Right ventricle myocardium inferior (tissue), 1 donor: Measurements from ENCODE around the gene TBX15. TPM values are rescaled to one million over a fixed set of nuclear protein-coding genes. Genes with fewer than 3 reads are reported as not detected.
A peak's percentile ranks its signal among the peaks of the same experiment; 100 is the strongest.

Experiments used
- ATAC-seq: fragments of 200-7000 bp; cut with Tn5 transposase; one replicate; pipeline ENCODE4 v1.9.1; 2020; ENCODE audit warnings: mild to moderate bottlenecking, moderate library complexity
- DNase-seq: peaks from one replicate; pipeline ENCODE4 v3.0.0; 2021; ENCODE audit errors: missing footprints
- intact Hi-C: fragments of 100-400 bp; cut with DNase I; formaldehyde crosslinking; loops from one replicate; pipeline ENCODE4 v1.11.0; 2022
- total RNA-seq: library from RNA; stranded (reverse); fragmentation: NEBNext Ultra II Directional; extraction: Animal tissue kit (Norgen Biotek cat#: 25700); gene quantifications from one replicate; pipeline ENCODE4 v1.2.1, GENCODE V29; 2021
- donor health status: DM: no; HTN: yes; CAD: no; lungs with severe emphysema.

TBX15 gene
- total RNA-seq, 1 donor from 2014 or later: 0.43 TPM

- DNase-seq (no peak), ATAC-seq (no peak)
- intact Hi-C loops: no loop called here
Measured at GRCh38 chr1:118989006-118989815, 1.1 kb upstream of the TBX15 start.

- intact Hi-C loops: no loop called here
- ATAC-seq (peak; percentile 71), DNase-seq (no peak)
Measured at GRCh38 chr1:118987468-118988185, 516 bp downstream of the TBX15 start.

DNA sequence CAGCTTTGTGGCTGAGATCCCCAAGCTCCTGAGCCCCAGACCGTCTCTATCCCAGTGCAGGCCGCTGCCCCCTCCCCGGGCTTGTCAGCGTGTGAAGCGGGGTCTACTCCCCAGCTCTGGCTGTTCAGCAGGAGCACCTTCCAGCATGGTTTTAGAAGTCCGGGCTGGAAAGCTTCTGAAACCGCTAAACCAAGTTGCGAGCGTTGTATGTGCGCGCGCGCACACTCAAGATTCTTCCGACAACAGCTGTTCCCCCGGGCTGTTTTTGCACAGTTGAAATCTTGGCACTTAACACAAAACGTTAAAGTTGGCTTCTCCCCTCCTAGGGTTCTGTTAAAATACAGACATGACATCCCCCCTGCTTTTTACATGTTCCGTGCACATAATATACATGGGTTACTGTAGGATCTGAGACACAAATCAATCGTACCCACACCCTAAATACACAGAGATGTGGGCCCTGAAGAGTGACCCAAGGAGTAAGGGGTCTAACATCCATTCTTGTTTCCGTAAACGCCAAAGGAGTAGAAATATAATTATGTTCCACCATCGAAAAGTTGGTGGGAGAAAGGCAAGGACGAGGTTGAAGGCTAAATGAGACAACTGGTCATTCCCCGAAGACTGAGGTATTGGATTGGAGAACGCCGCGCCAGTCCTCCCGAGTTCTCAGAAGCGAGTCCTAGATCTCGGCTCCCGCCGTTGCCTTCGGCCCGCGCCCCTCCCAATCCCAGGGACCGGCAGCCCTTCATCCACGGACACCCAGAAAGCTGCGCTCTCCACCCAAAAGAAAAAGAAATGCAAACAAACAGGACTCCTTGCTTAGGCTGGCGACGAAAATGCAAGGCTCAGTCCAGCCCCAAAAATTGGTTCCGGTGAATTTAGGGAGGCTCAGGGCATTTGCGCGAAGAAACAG, 1.3 kb downstream of the TBX15 start:
- ATAC-seq: no peak
- intact Hi-C loops: no loop called here
- DNase-seq: no peak

DNA sequence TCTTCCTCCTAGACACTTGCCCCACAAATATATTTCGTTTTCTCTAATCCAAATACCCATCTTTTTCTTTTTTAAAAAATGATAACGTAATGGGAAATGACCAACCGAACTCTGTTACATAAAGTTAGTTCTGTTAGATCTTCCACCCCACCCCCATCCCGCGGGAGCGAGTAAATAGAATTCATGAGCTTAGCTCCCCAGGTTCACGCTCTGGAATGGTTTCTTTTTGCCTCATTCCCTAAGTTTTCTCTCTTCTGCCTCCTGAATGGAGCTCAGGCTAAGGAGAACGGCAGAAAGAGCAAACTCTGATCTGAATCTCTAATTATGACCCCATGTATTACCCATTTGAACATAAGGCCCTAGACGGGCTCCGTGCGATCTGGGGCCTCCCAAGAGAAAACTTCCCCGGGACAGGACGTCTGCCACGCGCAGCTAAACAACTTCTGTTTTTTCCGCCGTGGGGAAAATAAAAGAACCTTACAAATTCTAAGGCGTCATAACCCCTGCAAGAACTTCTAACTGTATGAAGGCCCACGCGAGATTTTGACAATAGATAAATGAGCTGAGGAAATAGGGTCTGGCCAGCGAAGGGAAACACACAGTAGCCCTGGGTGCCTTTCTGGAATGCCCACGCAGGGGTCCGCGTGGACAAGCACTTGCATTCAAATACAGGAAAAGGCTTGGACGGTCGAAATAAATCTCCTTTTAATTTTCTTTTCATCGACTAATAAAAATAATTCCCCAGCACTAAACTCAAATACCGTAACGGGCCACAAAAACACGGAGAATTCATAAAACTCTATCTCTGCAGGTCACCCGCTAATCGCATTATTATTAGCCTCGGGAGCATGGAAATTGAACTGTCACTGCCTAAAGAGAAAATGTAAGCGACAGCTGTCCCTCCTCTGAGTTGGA, 2.2 kb downstream of the TBX15 start:
- DNase-seq (no peak), ATAC-seq (no peak)
- intact Hi-C loops: no loop called here

- ATAC-seq (no peak), DNase-seq (no peak)
- intact Hi-C loops: no loop called here
Measured at GRCh38 chr1:118984722-118985639, 3.2 kb downstream of the TBX15 start.

DNA sequence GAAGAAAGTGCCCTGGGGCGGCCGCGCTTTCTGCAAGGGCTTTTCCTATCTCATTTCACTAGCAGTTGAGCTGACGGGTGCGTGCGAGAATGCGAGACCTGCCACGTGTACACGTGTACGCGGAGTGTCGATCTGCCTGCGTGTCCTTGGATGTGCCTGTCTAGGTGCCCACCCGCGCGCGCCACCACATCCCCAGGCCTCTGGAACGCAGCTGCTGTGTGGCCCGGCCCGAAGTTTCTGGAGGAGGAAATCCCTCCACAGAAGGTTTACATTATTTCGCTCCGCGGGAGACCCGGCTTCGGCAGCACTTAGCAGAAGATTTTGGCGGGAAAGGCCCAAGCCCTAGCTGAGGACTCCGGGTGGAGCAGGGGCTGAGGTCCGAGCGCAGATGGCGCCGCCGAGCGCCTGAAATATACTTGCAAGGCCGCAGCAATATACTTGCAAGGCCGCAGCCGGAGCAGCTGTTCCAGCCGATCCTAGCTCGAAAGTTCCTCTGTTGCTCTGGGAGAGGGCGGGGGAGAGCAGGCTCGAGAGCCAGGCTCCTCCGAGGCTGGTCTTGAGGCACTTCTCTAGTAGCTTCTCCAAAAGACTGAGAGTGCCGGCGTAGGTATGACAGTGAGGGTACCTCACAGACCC, 3.9 kb downstream of the TBX15 start:
- ATAC-seq (peak; percentile 33), DNase-seq (no peak)

DNA sequence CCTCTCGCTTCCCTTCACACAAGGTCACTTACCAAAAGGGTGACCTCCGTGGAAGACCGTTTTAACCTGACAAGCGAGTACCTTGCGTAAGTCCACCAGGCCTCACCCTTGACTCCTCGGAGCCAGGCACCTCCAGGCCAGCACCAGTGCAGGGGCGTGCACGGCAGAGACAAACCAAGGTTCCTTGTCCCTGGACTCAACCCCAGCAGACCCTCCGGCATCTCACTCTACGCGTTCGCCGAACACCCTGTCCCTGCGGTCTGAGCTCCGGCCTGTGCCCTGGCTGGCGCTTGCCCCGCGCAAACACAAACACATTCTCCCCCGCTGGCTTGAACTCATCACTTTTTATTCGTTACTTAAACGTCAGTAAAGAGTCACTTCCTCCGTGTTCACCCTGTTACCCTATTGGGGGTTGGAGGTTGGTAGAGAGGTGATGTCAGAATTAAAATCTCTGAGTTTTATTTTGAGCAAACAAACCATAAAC, 4.5 kb downstream of the TBX15 start:
- intact Hi-C loops: loop anchor here (2.0 kb wide), 1 partner anchor 55 kb away; no protein-coding TSS in a partner anchor
- no peak for ATAC-seq
- no peak for DNase-seq

More for the DNA sequence above, 3.9 kb downstream of the TBX15 start:
- intact Hi-C loops: no loop called here

GRCh38 chr1:118982821-118983557, 5.2 kb downstream of the TBX15 start:
- no peak for ATAC-seq
- intact Hi-C loops: loop anchor here (2.0 kb wide), 1 partner anchor 56 kb away; no protein-coding TSS in a partner anchor
- no peak for DNase-seq

GRCh38 chr1:118982266-118982665, 5.9 kb downstream of the TBX15 start:
- ATAC-seq (no peak), DNase-seq (no peak)
- intact Hi-C loops: loop anchor here (2.0 kb wide), 1 partner anchor 57 kb away; no protein-coding TSS in a partner anchor

GRCh38 chr1:118981436-118981835, 6.7 kb downstream of the TBX15 start:
- DNase-seq (no peak), ATAC-seq (no peak)
- intact Hi-C loops: no loop called here

DNA sequence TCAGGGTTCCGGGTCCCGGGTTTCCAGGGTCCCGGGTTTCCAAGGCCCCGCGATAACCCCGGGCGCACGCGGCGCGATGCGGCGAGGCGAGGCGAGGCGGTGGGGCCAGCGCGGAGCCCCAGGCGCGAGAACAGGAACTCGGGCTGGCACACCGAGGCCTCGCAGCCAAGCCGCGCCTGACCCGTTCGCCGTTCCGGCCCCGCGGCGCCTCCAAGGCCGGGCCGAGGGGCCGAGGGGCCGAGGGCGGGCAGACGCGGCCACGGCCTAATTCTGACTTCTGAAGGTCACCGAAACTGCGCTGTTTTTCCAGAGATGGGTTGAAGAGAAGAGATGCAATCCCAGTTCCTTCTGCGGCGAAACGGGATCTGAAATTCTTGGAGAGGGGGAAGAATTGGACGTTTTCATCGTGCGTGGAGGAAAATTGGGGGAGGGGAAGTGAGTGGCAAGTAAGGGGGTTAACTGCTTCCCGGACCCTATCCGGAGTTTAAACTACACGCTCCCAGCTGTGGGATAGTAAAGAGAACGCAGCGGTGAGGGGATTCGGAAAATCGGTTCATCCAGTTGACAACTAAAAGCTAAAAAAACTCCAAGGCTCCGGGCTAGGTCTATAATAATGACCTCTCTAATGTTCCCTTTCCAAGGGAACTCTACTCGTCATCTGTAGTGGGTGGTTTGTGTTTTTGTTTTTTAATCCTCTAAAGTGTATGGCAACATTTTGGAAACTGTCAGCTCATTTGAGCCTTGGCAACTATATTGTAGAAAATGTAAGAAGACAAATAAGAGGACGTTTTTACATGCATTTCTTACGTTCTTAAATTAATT, 8.2 kb downstream of the TBX15 start:
- ATAC-seq (no peak), DNase-seq (no peak)
- intact Hi-C loops: no loop called here

GRCh38 chr1:118978914-118979701, 9.0 kb downstream of the TBX15 start:
- DNase-seq (no peak), ATAC-seq (no peak)
- intact Hi-C loops: no loop called here

DNA sequence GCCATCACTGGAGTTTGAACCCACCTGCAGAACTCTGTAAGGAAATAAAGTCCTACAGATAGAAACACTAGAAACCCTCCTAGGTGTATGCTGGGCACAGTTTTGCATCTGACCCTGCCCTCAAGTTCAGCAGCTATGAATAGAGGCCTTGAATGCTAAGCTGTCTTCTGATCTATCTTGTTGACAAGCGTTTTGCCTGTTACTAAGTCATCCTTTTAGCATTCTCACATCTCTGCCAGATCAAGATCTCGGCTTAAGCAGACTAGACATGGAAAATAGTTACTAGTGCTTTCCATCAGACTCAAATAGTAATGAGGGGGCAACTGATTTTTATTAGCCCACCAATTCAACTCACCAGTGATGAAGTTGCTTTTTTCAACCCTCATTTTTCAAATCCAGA, 10.5 kb downstream of the TBX15 start:
- intact Hi-C loops: no loop called here
- no peak for ATAC-seq
- DNase-seq: no peak

DNA sequence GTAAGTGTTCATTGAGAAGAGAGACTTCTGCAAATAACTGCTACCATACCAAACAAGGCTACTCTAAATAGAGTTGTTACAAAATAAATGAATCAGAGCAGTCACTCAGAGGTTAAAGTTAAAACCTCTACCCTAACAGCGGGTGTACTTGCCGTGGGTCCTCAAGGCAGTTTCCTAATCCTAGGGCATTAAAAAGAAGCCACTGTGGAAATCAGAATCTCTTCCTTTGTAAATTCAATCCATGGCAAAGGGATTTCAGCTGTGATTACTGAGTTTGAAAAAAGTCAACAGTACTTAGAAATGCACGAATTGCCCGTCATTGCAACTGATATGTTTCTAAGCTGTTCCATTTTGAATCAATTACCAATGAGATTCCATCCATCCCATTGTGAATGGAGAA, 13.5 kb downstream of the TBX15 start:
- intact Hi-C loops: no loop called here
- DNase-seq (no peak), ATAC-seq (no peak)
